Prostate gland (tissue), 2 donors: ENCODE results near the gene ITPRID2.

Experiments
- CTCF ChIP-seq, 4 experiments: fragments of 200-600 bp in 2 of 4; fragments of 450-650 bp in 2 of 4; sonication (generic) in 2 of 4; IDR thresholded peaks; 1 replicate in 3 of 4; 2 replicates in 1 of 4; pipeline ENCODE4 v1.5.1; 2016 to 2019; ENCODE audit warnings: antibody characterized with exemption in 4 of 4, mild to moderate bottlenecking in 2 of 4, moderate library complexity in 2 of 4
- POLR2A ChIP-seq: fragments of 450-650 bp; IDR thresholded peaks from one replicate; pipeline ENCODE4 v1.6.1; 2016; ENCODE audit warnings: antibody characterized with exemption, mild to moderate bottlenecking
- POLR2AphosphoS5 ChIP-seq: sonication (generic); formaldehyde crosslinking; IDR thresholded peaks from one replicate; pipeline ENCODE4 v1.6.1; 2017; ENCODE audit warnings: antibody characterized with exemption

GRCh38 chr2:181948227-181948626 lies 56.7 kb downstream of the ITPRID2 start:
- TF ChIP-seq POLR2AphosphoS5 = no peak
- TF ChIP-seq CTCF (IDR thresholded peaks at IDR 0.05) = no peak
- no peak for TF ChIP-seq POLR2A
